ENCODE data around the gene IGFBPL1. TPM values are rescaled to one million over a fixed set of nuclear protein-coding genes. Genes with fewer than 3 reads are reported as not detected.

Gene IGFBPL1
- total and polyA plus RNA-seq, 10 of the 15 experiments (the other 5 are each of a cell fraction or from before 2014, with no cell fraction given), result 0.25 TPM; not detected in 9

DNA sequence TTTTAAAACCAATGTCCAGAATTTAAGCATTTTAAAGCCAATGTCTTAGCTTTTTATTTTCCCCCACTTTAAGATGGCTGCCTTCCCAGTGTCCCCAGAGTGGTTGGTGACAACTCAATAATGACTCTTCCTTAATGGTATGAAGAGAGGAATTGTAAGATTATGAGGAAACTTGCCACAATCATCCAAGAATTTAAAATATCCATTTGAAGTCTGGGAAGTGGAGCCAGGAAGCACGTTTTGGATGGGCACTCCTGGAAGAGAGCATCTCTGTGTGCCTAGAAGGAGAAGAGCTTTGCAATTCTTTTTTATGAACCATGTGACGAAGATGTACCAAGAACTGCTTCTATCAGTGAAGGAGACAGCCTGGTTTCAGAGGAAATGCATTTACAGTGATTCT is 11.3 kb upstream of the IGFBPL1 start (continued):
- TF ChIP-seq EED (IDR thresholded peaks at IDR 0.05; ENCODE audit: low read depth), result no peak

DNA sequence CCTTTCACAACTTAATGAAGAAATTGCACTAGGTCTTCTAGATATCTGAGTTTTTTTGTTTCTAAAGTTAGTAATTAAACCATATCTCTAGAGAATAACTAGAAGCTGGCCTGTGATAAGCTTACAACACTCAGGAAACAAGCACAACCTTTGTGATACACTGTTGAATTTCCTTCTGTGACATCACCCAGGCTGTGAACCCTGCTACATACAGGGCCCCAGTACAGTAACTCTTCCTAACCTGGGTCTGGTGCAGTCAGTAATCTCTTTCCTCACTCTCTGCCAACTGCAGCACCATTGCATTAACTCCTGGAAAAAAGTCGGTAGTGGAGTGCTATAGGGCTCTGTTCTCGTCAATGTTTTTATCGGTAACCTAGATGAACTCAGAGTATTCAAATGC is 10.6 kb upstream of the IGFBPL1 start:
- H3K36me3 ChIP-seq (ENCODE audit: control insufficient read depth in 2 of 2, insufficient read depth in 2 of 2, low read length in 1 of 2), result no peaks in the 10 kb centered on the region
- intact Hi-C loops (cut with micrococcal nuclease; ENCODE audit: unreplicated experiment), result loop anchor here (5.0 kb wide), 1 partner anchor 237 kb away; no protein-coding TSS in a partner anchor
- H3K4me1 ChIP-seq (ENCODE audit: control insufficient read depth, insufficient read depth, low read length), result no peaks in the 10 kb centered on the region
- 83% methylated on average over 3 of the region's 3 CpGs for WGBS (ENCODE audit: insufficient coverage, insufficient replicate concordance, low lambda C conversion rate, missing lambda C conversion rate)
- DNase-seq (ENCODE audit: low read depth, low spot score) (no peak), FAIRE-seq (no peak), ATAC-seq (no peak)
- in situ Hi-C loops (cut with MboI), result no loop called here
- H4K20me1 ChIP-seq (ENCODE audit: control insufficient read depth, insufficient read depth), result no peaks in the 10 kb centered on the region
- H3K9ac ChIP-seq (ENCODE audit: control insufficient read depth, insufficient read depth, low read length), result no peak overlapping the region
- H3K4me2 ChIP-seq (ENCODE audit: control insufficient read depth, insufficient read depth), result no peak overlapping the region
- no TSS peak for BruUV-seq (replicated peaks)
- H3K79me2 ChIP-seq (ENCODE audit: control insufficient read depth, insufficient read depth, low read length), result no peaks in the 10 kb centered on the region
- no peak overlapping the region for H3K4me3 ChIP-seq
- no peaks in the 10 kb centered on the region; a peak in 1 of 4 replicates for H3K27me3 ChIP-seq (replicated peaks in 1 of 2; ENCODE audit: control insufficient read depth in 2 of 2, insufficient read depth in 2 of 2, low read length in 1 of 2)
- ChIA-PET POLR2A (interaction anchor here (0.6 kb wide), 2 partner anchors 17 to 175 kb away, joined by 3 to 6 read pairs; no protein-coding TSS in a partner anchor), SMC1A (ENCODE audit: uncharacterized antibody, unreplicated experiment) (interaction anchor here (0.9 to 4.1 kb wide), 6 partner anchors 9 to 51 kb away, joined by 3 to 16 read pairs (median 4); no protein-coding TSS in a partner anchor), CTCF (interaction anchor here (0.6 to 7.2 kb wide), 8 partner anchors 9 to 1272 kb away, joined by 3 to 66 read pairs (median 3); no protein-coding TSS in a partner anchor), RAD21 (ENCODE audit: unreplicated experiment) (no interaction called here)
- H3K9me3 ChIP-seq (replicated peaks; ENCODE audit: control insufficient read depth, insufficient read depth, low read length), result no peaks in the 10 kb centered on the region
- H3K27ac ChIP-seq (ENCODE audit: control insufficient read depth, insufficient read depth), result no peak overlapping the region
- TF ChIP-seq YBX1 (IDR thresholded peaks at IDR 0.05) (no peak), HDGF (IDR thresholded peaks at IDR 0.05) (no peak), POLR2AphosphoS5 (IDR thresholded peaks at IDR 0.05; ENCODE audit: low read length) (no peak), CHD4 (IDR thresholded peaks at IDR 0.05) (no peak), RFX5 (IDR thresholded peaks at IDR 0.05; ENCODE audit: low read depth, low read length) (no peak)
- TF ChIP-seq, protein P1, sequence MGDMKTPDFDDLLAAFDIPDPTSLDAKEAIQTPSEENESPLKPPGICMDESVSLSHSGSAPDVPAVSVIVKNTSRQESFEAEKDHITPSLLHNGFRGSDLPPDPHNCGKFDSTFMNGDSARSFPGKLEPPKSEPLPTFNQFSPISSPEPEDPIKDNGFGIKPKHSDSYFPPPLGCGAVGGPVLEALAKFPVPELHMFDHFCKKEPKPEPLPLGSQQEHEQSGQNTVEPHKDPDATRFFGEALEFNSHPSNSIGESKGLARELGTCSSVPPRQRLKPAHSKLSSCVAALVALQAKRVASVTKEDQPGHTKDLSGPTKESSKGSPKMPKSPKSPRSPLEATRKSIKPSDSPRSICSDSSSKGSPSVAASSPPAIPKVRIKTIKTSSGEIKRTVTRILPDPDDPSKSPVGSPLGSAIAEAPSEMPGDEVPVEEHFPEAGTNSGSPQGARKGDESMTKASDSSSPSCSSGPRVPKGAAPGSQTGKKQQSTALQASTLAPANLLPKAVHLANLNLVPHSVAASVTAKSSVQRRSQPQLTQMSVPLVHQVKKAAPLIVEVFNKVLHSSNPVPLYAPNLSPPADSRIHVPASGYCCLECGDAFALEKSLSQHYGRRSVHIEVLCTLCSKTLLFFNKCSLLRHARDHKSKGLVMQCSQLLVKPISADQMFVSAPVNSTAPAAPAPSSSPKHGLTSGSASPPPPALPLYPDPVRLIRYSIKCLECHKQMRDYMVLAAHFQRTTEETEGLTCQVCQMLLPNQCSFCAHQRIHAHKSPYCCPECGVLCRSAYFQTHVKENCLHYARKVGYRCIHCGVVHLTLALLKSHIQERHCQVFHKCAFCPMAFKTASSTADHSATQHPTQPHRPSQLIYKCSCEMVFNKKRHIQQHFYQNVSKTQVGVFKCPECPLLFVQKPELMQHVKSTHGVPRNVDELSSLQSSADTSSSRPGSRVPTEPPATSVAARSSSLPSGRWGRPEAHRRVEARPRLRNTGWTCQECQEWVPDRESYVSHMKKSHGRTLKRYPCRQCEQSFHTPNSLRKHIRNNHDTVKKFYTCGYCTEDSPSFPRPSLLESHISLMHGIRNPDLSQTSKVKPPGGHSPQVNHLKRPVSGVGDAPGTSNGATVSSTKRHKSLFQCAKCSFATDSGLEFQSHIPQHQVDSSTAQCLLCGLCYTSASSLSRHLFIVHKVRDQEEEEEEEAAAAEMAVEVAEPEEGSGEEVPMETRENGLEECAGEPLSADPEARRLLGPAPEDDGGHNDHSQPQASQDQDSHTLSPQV (IDR thresholded peaks at IDR 0.05), result no peak
- TF ChIP-seq, protein P2, sequence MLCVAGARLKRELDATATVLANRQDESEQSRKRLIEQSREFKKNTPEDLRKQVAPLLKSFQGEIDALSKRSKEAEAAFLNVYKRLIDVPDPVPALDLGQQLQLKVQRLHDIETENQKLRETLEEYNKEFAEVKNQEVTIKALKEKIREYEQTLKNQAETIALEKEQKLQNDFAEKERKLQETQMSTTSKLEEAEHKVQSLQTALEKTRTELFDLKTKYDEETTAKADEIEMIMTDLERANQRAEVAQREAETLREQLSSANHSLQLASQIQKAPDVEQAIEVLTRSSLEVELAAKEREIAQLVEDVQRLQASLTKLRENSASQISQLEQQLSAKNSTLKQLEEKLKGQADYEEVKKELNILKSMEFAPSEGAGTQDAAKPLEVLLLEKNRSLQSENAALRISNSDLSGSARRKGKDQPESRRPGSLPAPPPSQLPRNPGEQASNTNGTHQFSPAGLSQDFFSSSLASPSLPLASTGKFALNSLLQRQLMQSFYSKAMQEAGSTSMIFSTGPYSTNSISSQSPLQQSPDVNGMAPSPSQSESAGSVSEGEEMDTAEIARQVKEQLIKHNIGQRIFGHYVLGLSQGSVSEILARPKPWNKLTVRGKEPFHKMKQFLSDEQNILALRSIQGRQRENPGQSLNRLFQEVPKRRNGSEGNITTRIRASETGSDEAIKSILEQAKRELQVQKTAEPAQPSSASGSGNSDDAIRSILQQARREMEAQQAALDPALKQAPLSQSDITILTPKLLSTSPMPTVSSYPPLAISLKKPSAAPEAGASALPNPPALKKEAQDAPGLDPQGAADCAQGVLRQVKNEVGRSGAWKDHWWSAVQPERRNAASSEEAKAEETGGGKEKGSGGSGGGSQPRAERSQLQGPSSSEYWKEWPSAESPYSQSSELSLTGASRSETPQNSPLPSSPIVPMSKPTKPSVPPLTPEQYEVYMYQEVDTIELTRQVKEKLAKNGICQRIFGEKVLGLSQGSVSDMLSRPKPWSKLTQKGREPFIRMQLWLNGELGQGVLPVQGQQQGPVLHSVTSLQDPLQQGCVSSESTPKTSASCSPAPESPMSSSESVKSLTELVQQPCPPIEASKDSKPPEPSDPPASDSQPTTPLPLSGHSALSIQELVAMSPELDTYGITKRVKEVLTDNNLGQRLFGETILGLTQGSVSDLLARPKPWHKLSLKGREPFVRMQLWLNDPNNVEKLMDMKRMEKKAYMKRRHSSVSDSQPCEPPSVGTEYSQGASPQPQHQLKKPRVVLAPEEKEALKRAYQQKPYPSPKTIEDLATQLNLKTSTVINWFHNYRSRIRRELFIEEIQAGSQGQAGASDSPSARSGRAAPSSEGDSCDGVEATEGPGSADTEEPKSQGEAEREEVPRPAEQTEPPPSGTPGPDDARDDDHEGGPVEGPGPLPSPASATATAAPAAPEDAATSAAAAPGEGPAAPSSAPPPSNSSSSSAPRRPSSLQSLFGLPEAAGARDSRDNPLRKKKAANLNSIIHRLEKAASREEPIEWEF (IDR thresholded peaks at IDR 0.05; ENCODE audit: insufficient replicate concordance, low read depth, low read length), result no peak
- H2AFZ ChIP-seq (ENCODE audit: control insufficient read depth, low read depth, low read length), result no peak overlapping the region
